Activated CD4-positive, alpha-beta T cell treated with anti-CD3 and anti-CD28 coated beads for 24 hours (primary cell): ENCODE results near the gene CENPX.
"Not testable (repeated sequence)": the region's sequence is repeated elsewhere in the genome, so short reads cannot be mapped to it uniquely, and the experiment has no call there.

Experiments used
- DNase-seq, 2 donors: peaks; one replicate each; pipeline ENCODE4 v3.0.0-alpha.2; 2020; ENCODE audit warnings: low read depth in 2 of 2

The CENPX gene

DNA sequence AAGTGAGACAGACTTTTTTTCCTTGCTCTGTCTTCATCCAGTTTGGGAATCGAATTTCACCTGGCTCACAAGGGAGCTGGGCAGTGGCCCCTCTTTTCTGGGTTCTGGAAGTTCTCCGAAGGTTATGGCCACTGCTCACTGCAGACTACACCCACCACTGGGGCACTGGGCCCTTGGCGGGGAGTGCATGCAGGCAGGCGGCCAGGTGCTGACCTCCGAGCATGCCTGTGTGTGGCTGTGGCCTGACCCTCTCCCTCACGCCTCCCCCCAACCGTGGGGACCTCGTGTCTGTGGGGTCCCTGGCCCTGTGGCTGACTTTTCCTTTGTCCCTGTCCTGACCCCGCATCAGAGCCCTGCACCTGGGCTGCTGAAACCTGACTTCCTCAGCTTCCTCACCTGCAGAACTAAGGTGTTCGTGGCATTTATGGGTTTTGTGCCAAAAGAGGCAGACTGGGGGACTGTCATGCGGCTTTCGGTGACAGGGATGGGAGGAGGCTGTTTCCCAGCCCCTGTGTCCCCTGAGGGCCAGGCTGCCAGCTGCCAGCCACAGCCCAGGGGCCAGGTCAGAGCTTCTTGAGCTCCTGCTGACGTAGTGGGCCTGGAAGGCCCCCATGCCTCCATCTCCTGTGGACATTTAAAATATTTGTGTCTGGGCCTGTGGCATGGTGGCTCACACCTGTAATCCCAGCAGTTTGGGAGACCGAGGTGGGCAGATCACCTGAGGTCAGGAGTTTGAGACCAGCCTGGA, 23.8 kb downstream of the CENPX start:
- no peak for DNase-seq

DNA sequence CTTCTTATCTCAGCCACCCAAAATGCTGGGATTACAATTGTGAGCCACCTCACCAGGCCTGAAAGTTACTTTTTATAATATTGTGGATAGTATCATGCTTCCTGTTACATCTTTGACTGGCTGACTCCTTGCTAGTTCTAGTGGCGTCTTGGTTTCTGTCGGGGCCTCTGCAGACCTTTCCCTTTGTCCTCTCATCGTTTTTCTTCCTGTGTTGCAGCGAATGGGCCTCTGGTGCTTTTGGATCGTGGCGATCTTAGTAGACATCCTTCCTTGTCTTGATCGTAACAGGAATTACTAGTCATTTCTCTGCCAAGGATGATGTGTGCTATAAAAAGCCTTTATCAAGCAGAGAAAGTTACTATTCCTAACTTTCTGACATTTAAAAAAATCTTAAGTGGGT, 24.5 kb downstream of the CENPX start:
- no peak for DNase-seq

DNA sequence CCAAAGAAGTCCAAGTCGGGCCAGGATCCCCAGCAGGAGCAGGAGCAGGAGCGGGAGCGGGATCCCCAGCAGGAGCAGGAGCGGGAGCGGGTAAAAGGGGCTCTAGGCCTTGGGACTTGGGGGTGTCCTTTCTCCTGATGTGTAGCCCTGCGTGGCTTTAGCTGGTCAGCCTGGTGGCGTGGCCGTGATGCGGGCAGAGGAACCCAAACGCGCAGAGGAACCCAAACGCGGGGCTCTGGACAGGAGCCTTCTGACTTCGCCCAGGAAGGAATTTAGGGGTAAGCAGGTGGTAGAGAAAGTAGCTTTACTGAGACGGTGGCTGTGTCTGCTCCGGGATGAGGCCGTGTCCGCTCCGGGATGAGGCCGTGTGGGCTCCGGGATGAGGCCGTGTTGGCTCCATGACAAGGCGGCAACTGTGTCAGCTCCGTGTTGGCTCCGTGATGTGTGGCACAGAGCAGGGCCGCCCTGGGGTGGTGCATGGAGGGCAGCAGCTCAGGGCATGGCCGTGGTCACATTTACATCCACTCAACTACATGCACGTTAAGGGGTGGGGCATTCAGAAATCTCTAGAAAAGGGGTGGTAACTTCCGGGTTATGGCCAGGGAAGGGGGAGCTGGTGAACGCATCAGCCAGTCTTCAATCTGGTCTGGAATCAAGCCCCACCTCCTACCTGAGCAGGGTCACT, 25.8 kb downstream of the CENPX start:
- no peak for DNase-seq

DNA sequence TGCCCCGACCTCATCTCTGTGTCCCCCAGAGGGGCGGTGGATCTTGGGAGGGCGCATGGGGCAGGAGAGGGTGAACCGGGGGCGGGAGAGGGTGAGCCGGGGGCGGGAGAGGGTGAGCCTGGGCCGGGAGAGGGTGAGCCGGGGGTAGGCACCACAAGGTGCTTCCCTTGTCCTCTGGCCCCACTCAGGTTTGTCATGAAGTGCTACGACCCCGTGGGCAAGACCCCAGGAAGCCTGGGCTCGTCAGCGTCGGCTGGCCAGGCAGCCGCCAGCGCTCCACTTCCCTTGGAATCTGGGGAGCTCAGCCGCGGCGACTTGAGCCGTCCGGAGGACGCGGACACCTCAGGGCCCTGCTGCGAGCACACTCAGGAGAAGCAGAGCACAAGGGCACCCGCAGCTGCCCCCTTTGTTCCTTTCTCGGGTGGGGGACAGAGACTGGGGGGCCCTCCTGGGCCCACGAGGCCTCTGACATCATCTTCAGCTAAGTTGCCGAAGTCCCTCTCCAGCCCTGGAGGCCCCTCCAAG, 26.4 kb downstream of the CENPX start:
- DNase-seq: no peak

DNA sequence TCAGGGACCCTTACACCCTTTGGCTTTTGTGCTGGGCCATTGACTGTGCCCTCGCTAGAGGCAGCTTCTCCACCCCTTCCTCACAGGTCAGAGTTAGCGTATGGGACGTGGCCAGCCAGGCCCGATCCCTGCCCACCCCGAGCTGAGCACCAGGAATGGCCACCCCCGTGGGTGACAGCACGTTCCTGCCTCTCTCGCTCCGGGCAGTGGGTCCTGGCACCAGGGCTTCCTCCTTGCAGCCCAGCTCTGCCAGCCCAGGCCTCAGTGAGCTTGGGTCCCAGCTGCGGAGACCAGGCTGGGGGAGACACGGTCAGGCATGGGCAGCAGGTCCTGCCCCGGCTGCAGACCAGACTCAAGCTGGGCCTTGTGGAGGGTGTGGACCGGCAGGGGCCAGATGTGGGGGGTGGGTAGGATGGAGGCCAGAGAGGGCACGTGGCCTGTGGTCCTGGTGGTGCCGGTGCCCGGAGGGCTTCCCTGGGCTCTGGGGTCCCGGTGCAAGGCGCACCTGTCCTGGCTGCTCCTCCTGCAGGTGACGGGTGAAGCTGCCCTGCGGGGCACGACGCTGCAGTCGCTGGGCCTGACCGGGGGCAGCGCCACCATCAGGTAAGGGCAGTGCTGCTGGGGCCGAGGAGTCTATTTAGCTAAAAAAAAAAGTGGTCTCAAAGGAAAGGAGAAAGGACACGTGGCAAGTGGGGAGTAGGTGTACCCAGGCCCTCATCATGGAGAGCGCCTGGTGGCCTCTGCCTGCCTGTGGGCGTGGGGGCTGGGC, 27.0 kb downstream of the CENPX start:
- DNase-seq: no peak

DNA sequence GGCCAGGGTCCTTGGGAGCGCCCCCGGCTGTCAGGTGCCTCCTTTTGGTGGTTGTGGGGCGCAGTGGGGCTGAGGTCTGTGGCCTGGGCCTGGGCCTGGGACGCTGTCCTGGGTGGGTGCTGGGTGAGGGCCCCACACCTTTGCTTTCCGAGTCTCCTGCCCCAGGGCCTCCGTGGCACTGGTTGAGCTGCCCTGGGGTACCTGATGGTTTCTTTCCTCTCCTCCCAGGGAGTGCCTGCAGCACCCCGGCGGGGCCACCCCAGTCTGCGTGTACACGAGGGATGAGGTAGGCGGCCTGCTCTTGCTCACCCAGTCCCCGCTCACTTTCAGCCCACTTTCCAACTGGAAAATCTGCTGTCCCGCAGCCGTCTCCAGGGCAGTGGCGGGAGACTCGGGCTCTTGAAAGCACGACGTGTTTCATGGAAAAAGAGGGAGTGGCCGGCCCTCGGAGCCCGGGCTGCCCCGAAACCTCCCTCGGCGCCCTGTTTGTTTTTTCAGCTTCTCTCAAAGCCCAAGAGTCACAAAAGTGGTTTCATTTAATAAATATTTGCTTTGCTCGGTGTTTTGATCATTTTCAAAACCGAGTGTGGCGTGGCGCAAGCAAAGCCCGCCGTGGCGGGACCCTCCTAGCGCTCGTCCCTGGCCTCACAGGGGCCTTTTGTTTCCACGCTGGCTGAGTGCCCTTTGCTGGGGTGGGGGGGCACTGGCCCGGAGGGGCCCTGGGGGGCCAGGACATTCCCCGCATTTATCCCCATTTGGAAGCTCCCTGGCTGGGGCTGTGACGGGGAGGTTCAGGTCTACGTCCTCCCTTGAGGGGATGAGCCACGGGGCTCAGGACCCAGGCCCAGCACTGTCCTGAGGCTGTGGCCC, 27.9 kb downstream of the CENPX start:
- DNase-seq: no peak

DNA sequence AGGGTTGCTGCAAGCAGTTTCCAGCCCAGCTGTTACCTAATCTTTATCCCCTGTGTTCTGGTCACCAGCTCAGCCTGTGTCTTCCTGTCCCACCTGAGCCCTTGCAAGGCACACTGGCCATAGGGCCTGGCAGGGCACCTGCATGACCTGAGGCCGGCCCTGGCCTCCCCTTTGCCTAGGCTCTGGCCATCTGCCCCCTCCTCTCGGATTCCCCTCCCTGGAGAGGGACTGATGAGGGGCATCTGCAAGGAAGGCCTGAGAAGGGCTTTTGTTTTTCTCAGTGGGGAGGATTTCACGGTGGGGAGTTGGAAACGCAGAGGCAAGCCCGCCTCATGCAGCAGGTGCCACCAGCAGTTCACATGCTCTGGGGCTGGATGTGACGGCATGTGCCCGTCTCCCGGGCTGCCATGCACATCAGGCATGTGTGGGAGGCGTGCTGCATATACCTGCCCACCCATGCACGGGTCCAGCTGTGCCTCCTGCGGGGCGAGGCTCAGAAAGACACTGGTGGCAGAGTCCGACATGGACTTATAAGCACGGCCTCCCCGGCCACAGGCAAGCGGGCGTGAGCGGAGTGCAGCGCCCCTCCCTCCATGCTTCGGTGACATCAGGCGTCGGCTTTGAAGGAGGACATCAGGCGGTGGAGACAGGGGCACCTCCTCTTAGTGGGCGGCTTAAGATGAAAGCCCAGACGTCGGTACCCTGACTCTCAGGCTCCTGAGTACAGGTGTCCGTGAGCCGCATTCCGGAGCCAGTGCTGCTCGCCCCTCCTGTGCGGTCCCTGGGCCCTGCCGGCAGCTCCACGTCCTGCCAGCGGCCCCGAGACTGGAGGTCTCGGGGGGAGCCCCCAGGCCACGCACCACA, 28.7 kb downstream of the CENPX start:
- no peak for DNase-seq

DNA sequence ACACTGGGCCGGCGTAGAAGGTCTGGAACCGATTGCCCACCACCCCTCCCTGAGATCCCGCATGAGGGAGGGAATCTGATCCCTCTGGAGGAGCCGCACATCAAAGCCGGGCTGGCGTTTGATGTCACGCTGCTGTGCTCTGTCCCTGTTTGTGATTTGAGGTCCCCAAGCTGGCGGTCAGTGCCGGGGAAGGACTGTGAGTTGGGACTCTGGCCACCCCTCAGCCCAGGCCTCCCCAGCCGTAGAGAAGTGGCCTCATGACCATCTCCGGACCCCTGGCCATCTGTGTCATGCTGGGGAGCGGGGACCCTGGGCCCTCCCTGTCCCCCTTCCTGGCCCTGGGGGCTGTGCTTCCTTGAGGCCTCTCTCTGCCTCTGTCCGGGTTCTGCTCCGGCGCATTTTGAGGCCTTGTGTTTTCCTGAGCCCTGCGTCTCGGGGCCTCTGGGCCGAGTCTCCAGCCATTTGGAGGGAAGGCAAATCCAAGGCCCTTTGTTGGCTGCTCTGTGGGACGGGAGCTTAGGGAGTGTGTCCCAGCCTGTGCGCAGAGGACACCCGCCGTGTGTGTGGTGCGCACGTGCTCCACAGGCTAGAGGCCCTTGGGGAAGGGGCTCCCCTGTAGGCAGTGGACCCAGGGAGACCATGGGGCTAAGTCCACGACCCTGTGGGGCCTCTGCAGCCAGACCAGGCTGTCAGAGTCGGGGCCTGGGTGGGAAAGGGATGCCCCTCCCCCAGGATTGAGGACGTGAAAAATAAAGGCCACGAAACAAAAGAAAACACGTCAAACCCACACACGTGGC, 30.2 kb downstream of the CENPX start:
- no peak for DNase-seq

DNA sequence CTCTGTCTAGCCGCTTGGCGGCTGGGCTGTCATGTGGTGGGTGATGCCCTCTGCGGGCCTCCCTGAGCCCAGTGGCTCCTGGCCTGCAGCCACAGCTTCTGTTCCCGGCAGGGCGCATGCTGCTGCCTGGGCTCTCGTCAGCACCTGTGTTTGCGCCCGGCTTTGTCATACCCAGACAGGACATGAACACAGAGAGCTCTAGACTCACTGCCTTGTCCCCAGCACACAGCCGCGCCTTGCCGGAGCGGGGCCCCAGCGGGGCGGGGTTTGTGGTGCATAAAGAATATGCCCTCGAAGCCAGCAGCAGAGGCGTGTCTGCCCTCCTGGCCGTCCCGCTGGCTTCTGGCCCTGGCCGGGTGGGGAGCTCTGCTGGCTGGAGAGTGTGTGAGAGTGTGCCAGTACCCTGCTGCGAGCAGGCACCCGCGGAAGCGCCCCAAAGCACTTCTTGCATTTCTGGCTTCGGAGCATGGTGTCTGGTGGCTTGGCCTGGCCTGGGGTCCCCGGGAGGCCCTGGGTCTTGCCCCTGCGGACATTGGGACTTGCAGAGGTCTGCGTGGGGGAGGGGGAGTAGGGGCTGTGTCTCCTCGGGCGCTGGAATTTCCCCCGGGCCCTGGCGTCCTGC, 30.9 kb downstream of the CENPX start:
- DNase-seq: no peak

DNA sequence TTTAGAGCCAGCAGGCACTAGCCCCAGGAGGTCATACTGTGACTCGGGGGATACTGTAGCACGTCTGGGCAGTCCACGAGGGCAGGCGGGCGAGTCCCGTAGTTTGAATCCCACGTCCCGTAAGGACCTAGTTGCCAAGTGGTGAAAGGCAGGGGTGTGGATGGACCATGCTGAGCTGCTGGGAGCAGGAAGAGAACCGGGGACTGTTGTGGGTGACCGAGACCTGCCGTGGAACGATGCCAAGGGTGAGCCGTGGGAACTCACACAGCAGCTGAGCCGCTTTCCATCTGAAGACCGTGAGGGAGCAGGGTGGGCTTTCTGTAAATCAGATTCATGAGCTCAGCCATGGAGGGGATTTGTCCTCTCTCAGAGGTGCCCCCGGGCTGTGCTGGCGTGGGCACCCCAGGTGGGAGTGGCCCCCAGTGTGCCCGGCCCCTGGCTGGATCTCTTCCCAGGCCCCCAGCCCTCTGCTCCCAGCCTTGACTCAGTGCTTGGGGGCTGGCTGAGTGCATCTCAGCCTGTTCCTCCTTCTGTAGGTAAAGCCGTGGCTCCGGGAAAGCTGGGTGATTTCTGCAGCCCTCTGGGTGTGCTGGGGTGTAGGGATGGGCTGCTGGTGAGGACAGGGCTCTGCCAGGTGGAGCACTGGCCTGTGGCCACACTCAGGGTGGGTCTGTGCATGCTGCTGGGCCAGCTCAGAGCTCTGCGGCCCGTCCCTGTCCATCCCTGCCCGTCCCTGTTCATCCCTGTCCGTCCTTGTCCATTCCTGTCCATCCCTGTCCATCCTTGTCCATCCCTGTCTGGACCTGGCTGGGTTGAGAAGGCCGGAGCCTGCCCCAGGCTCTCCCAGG, 31.6 kb downstream of the CENPX start:
- no peak for DNase-seq

DNA sequence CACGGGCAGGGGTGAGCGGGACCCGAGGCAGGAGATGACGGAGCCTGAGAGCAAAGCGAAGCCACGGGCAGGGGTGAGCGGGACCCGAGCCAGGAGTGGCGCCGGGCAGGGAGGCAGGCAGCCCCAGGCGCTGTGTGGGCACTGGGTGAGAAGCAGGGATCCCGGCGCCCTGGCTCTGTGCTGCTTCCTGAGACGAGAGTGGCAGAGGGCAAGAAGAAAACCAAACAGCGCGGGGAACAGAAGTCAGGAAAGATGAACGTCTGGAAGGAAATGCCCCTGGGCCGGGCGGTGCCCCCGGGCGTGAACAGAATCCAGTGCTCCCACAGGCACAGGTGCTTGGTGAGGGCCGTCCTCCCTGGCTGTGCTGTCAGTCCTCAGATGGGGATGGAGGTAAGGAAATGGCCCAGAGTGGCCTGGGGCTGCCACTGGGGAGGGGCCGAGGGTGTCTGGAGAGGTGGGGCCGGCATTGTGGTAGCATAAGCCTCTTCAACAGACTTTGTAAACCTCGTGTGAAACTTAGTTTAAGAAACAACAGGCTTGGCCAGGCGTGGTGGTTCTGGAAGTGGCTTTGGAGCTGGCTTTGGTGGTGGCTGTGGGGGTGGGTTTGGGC, 35.4 kb downstream of the CENPX start:
- DNase-seq: no peak

DNA sequence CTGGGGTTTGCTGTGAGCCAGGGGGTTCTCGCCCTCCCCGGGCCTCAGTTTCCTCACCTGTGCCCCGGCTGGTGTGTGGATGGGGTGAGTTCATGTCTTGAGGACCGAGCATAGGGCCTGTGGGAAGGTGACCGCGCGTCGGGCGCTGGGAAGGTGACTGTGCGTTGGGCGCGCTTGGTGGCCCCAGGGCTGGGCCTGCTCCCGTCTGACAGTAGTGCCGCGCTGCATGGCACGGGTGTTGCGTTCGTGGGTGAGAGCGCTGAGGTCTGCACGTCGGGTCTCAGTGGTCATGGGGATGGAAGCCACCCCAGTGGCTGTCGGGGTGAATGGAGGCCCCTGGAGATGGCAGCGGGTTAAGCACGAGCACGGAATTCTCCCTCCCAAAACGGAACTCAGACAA, 36.1 kb downstream of the CENPX start:
- DNase-seq: no peak

DNA sequence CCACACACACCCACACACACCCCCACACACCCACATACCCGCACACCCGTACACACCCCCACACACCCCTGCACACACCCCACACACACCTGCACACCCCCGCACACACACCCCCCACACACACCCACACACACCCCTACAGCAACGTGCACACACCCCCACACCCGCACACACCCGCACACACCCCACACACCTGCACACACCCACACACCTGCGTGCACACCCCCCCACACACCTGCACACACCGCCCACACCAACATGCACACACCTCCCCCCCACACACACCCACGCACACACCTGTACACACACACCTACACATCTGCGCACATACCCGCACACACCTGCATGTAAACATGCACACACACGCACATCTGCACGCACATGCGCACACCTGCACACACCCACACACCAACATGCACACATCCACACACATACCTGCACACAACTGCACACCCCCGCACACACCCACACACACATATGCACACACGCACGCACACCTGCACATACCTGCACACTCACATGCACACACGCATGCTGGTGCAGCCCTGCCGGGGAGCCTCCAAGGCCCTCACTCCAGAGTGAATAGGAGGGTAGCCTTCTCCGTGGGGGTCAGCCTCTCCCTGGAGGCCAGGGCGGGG, 37.8 kb downstream of the CENPX start:
- no peak for DNase-seq

DNA sequence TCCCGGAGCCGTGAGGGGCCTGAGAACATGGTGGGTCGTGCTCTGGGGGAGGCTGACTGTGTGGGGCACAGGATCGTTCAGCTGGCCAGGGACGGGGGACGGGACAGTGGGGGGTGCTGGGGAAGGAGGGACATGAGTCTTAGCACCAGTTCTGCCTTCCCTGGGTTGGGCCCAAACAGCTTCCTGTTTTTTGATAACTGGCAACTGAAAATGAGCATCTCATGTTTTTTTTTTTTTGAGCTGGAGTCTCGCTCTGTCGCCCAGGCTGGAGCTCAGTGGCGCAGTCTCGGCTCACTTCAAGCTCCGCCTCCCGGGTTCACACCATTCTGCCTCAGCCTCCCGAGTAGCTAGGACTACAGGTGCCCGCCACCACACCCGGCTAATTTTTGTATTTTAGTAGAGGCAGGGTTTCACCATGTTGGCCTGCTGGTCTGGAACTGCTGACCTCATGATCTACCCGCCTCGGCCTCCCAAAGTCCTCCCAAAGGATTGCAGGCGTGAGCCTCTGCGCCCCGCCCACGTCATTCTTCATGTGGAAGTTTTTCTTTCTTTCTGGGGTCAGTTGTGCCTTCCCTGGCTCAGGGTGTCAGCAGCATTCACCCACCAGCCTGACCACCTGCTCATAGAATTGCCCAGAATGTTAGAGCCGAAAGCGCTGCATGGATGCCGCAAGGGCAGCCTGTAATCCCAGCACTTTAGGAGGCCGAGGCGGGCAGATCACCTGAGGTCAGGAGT, 38.9 kb downstream of the CENPX start:
- DNase-seq: no peak

DNA sequence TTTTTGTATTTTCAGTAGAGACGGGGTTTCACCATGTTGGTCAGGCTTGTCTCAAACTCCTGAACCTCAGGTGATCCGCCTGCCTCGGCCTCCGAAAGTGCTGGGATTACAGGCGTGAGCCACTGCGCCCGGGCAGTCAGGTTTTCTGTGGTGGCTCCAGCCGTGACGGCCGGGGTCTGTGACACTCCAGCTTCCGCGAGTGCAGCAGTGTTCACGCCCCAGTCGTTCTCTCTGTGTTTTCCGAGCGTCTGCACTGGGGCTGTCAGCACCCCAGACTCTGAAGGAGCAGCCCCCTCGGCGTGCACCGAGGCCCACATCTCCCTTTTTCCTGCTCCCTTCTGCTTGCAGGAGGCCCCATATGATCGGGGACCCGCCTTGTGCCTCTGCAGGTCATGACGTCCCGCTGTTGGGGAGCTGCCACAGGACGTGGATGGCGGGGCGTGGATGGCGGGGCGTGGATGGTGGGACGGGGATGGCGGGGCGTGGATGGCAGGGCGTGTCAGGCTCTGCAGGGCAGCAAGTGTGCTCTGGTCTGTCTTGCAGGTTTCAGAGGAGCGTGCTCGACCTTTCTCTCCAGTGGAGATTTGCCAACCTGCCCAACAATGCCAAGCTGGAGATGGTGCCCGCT, 39.6 kb downstream of the CENPX start:
- DNase-seq: no peak

DNA sequence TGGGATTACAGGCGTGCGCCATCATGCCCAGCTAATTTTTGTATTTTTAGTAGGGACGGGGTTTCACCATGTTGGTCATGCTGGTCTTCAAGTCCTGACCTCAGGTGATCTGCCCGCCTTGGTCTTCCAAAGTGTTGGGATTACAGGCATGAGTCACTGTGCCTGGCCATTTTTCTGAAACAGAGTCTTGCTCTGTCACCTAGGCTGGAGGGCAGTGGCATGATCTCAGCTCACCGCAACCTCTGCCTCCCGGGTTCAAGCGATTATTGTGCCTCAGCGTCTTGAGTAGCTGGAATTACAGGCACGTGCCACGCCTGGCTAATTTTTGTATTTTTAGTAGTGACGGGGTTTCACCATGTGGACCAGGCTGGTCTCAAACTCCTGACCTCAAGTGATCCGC, 41.2 kb downstream of the CENPX start:
- not testable (repeated sequence) for DNase-seq
